Measurements from ENCODE around the gene MBD5.
"Not testable (repeated sequence)": the region's sequence is repeated elsewhere in the genome, so short reads cannot be mapped to it uniquely, and the experiment has no call there.

Gene MBD5

GRCh38 chr2:148021059-148021861 lies at the start of gene MBD5:
MBD5 (plus strand) TSS chr2:148021091.
- H3K4me3 ChIP-seq (replicated peaks in 1 of 2; ENCODE audit: low read depth in 2 of 2, low read length in 2 of 2), result peak within 1 kb of the TSS; percentile 67 to 94

DNA sequence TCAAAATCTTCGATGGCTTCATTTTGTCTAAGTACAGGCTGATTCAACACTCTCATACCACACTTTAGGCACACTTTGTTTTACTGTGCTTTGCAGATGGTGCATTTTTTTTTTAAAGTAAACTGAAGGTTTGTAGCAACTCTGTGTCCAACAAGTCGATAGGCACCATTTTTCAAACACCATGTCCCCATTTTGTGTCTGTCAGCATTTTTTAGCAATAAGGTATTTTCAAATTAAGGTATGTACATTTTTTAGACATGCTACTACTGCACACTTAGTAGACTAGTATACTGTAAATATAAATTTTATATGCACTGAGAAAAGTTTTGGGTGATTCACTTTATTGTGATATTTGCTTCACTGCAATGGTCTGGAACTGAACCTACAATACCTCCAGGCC lies 44.8 kb upstream of the MBD5 start:
- no peak for DNase-seq (ENCODE audit: low read depth in 2 of 2)
- no peak overlapping the region for H3K4me3 ChIP-seq (replicated peaks in 1 of 2; ENCODE audit: low read depth in 2 of 2, low read length in 2 of 2)
- TF ChIP-seq CTCF (IDR thresholded peaks at IDR 0.05; ENCODE audit: low read depth, low read length), result no peak

More at GRCh38 chr2:148021059-148021861, at the start of gene MBD5:
- peak; percentile 44 to 70 for DNase-seq (ENCODE audit: low read depth in 2 of 2)
- no peak for TF ChIP-seq CTCF (IDR thresholded peaks at IDR 0.05; ENCODE audit: low read depth, low read length)

GRCh38 chr2:147977679-147978078 lies 43.2 kb upstream of the MBD5 start:
- TF ChIP-seq CTCF (IDR thresholded peaks at IDR 0.05; ENCODE audit: low read depth, low read length), result no peak
- no peak overlapping the region for H3K4me3 ChIP-seq (replicated peaks in 1 of 2; ENCODE audit: low read depth in 2 of 2, low read length in 2 of 2)
- DNase-seq (ENCODE audit: low read depth in 2 of 2), result no peak

GRCh38 chr2:147980940-147981528 lies 39.9 kb upstream of the MBD5 start:
- no peak for TF ChIP-seq CTCF (IDR thresholded peaks at IDR 0.05; ENCODE audit: low read depth, low read length)
- H3K4me3 ChIP-seq (replicated peaks in 1 of 2; ENCODE audit: low read depth in 2 of 2, low read length in 2 of 2), result no peak overlapping the region
- no peak for DNase-seq (ENCODE audit: low read depth in 2 of 2)

GRCh38 chr2:147989102-147989501 lies 31.8 kb upstream of the MBD5 start:
- no peak overlapping the region for H3K4me3 ChIP-seq (replicated peaks in 1 of 2; ENCODE audit: low read depth in 2 of 2, low read length in 2 of 2)
- TF ChIP-seq CTCF (IDR thresholded peaks at IDR 0.05; ENCODE audit: low read depth, low read length), result no peak
- DNase-seq (ENCODE audit: low read depth in 2 of 2), result no peak

GRCh38 chr2:147989809-147990403 lies 31.0 kb upstream of the MBD5 start:
- no peak overlapping the region for H3K4me3 ChIP-seq (replicated peaks in 1 of 2; ENCODE audit: low read depth in 2 of 2, low read length in 2 of 2)
- peak; percentile 55 for TF ChIP-seq CTCF (IDR thresholded peaks at IDR 0.05; ENCODE audit: low read depth, low read length)
- DNase-seq (ENCODE audit: low read depth in 2 of 2), result peak; percentile 75 to 78

GRCh38 chr2:147994965-147995364 lies 25.9 kb upstream of the MBD5 start:
- not testable (repeated sequence) for H3K4me3 ChIP-seq (replicated peaks in 1 of 2; ENCODE audit: low read depth in 2 of 2, low read length in 2 of 2); DNase-seq (ENCODE audit: low read depth in 2 of 2)

All from cardiac fibroblast (primary cell).